Erythroblast (primary cell): ENCODE results near the gene LLGL1.

ENCODE experiments used
- DNase-seq, 2 experiments: peaks; one replicate each; lab custom pipeline; 2025; lab: John Stamatoyannopoulos, UW
- GATA1 ChIP-seq: IDR thresholded peaks from 2 replicates; pipeline ENCODE4 v1.6.1; 2011; ENCODE audit warnings: low read depth, mild to moderate bottlenecking, control low read depth, low read length, moderate library complexity
- POLR2A ChIP-seq: IDR thresholded peaks from 2 replicates; pipeline ENCODE4 v1.6.1; 2011; ENCODE audit warnings: mild to moderate bottlenecking, low read length

LLGL1 gene

GRCh38 chr17:18270046-18270931 lies 44.9 kb downstream of the LLGL1 start:
- DNase-seq, result no peak
- no peak for TF ChIP-seq GATA1
- TF ChIP-seq POLR2A, result no peak

- TF ChIP-seq GATA1 (no peak), POLR2A (no peak)
- DNase-seq, result no peak
These were observed 51.6 kb downstream of the LLGL1 start for GRCh38 chr17:18277076-18277475.

- no peak for DNase-seq
- TF ChIP-seq GATA1 (no peak), POLR2A (no peak)
These were observed 53.4 kb downstream of the LLGL1 start for GRCh38 chr17:18278867-18279266.

- TF ChIP-seq GATA1, result no peak
- TF ChIP-seq POLR2A, result no peak
- no peak for DNase-seq
These were observed 54.8 kb downstream of the LLGL1 start for GRCh38 chr17:18280249-18280648.

- DNase-seq, result no peak
- TF ChIP-seq POLR2A, result no peak
These were observed 55.4 kb downstream of the LLGL1 start for GRCh38 chr17:18280766-18281371.

GRCh38 chr17:18281788-18282187 lies 56.4 kb downstream of the LLGL1 start:
- TF ChIP-seq POLR2A (no peak), GATA1 (no peak)
- DNase-seq, result no peak

- DNase-seq, result no peak
- TF ChIP-seq GATA1, result no peak
- TF ChIP-seq POLR2A, result no peak
These were observed 59.9 kb downstream of the LLGL1 start for GRCh38 chr17:18285296-18285695.

GRCh38 chr17:18291718-18292540 lies 66.5 kb downstream of the LLGL1 start:
- TF ChIP-seq POLR2A (no peak), GATA1 (no peak)
- no peak for DNase-seq
